Thoracic aorta (tissue), 2 donors: ENCODE measurements around the gene PAX9. TPM values are rescaled to one million over a fixed set of nuclear protein-coding genes. Genes with fewer than 3 reads are reported as not detected.

Source experiments
- ATAC-seq: fragments of 150-250 bp; one replicate; pipeline ENCODE4 v1.8.0; 2017; ENCODE audit warnings: low read depth; ENCODE audit not compliant: insufficient number of reproducible peaks, low FRiP score
- DNase-seq: peaks from one replicate; pipeline ENCODE4 v3.0.0-alpha.2; 2020; ENCODE audit warnings: low spot score
- H3K27ac ChIP-seq, 2 donors: fragments of 200-600 bp; sonication (generic); 1 replicate in 1 of 2; 2 replicates in 1 of 2; pipeline ENCODE4 v1.5.1; 2016; ENCODE audit warnings: mild to moderate bottlenecking in 2 of 2, moderate library complexity in 2 of 2
- H3K27me3 ChIP-seq: fragments of 200-600 bp; sonication (generic); replicated peaks from 2 replicates; pipeline ENCODE4 v1.6.0; 2016; ENCODE audit warnings: mild to moderate bottlenecking; ENCODE audit not compliant: insufficient read depth
- H3K36me3 ChIP-seq: fragments of 200-600 bp; sonication (generic); one replicate; pipeline ENCODE4 v1.5.1; 2016
- H3K4me1 ChIP-seq, 2 donors: fragments of 200-600 bp; sonication (generic); 1 replicate in 1 of 2; 2 replicates in 1 of 2; pipeline versions ENCODE4 v1.5.1 to v1.6.0; 2016; ENCODE audit warnings: low read depth in 2 of 2, mild to moderate bottlenecking in 1 of 2; ENCODE audit not compliant: control insufficient read depth in 1 of 2
- H3K4me3 ChIP-seq: fragments of 200-600 bp; sonication (generic); 2 replicates; pipeline ENCODE4 v1.5.1; 2016; ENCODE audit warnings: mild to moderate bottlenecking
- H3K9me3 ChIP-seq: fragments of 200-600 bp; sonication (generic); 2 replicates; pipeline ENCODE4 v1.5.1; 2016
- CTCF ChIP-seq: fragments of 200-600 bp; sonication (generic); IDR thresholded peaks from one replicate; pipeline ENCODE4 v1.5.1; 2019; ENCODE audit warnings: antibody characterized with exemption
- total RNA-seq, 2 donors: library from RNA; depleted of rRNA; stranded (reverse); fragments of >200 nt; gene quantifications; one replicate each; pipeline versions ENCODE4 v1.1.0 to v1.2.3, GENCODE V29; 2016

The PAX9 gene
- total RNA-seq, 2 donors from 2014 or later: 0.21 to 4.5 TPM

- no peak for ATAC-seq
- Histone ChIP-seq H3K36me3 (no peaks in the 10 kb centered on the region), H3K27me3 (no peaks in the 10 kb centered on the region), H3K27ac (no peak overlapping the region), H3K9me3 (no peaks in the 10 kb centered on the region), H3K4me3 (no peak overlapping the region), H3K4me1 (no peaks in the 10 kb centered on the region)
- TF ChIP-seq CTCF: no peak
- no peak for DNase-seq
Measured at GRCh38 chr14:36625014-36625413, 36.6 kb upstream of the PAX9 start.

- no peak overlapping the region for H3K27ac ChIP-seq
- no peak for ATAC-seq
- H3K4me3 ChIP-seq: no peak overlapping the region
- TF ChIP-seq CTCF: no peak
- no peaks in the 10 kb centered on the region for H3K27me3 ChIP-seq
- H3K36me3 ChIP-seq: no peaks in the 10 kb centered on the region
- DNase-seq: no peak
- H3K9me3 ChIP-seq: no peaks in the 10 kb centered on the region
- H3K4me1 ChIP-seq: no peaks in the 10 kb centered on the region
Measured at GRCh38 chr14:36625436-36625835, 36.2 kb upstream of the PAX9 start.

GRCh38 chr14:36626151-36626550 lies 35.5 kb upstream of the PAX9 start:
- Histone ChIP-seq H3K4me1 (no peaks in the 10 kb centered on the region), H3K36me3 (no peaks in the 10 kb centered on the region), H3K9me3 (no peaks in the 10 kb centered on the region), H3K27me3 (no peaks in the 10 kb centered on the region), H3K4me3 (no peak overlapping the region), H3K27ac (no peak overlapping the region)
- TF ChIP-seq CTCF: no peak
- ATAC-seq (no peak), DNase-seq (no peak)

- Histone ChIP-seq H3K27me3 (no peaks in the 10 kb centered on the region), H3K4me3 (no peak overlapping the region), H3K36me3 (no peaks in the 10 kb centered on the region), H3K27ac (no peak overlapping the region), H3K9me3 (no peaks in the 10 kb centered on the region), H3K4me1 (no peaks in the 10 kb centered on the region)
- no peak for TF ChIP-seq CTCF
- no peak for DNase-seq
- no peak for ATAC-seq
Measured at GRCh38 chr14:36627981-36628380, 33.7 kb upstream of the PAX9 start.

- Histone ChIP-seq H3K4me3 (no peak overlapping the region), H3K27me3 (no peaks in the 10 kb centered on the region), H3K27ac (no peak overlapping the region), H3K4me1 (no peaks in the 10 kb centered on the region), H3K36me3 (no peaks in the 10 kb centered on the region), H3K9me3 (no peaks in the 10 kb centered on the region)
- no peak for TF ChIP-seq CTCF
- DNase-seq (no peak), ATAC-seq (no peak)
Measured at GRCh38 chr14:36633580-36633979, 28.1 kb upstream of the PAX9 start.
